Gastrocnemius medialis (tissue), 4 donors: Measurements from ENCODE around the gene KIF1B. TPM values are rescaled to one million over a fixed set of nuclear protein-coding genes. Genes with fewer than 3 reads are reported as not detected.

Experiments
- ATAC-seq, 2 donors: fragments of 150-250 bp; one replicate each; pipeline ENCODE4 v1.9.1; 2016
- DNase-seq, 2 donors: peaks; one replicate each; pipeline ENCODE4 v3.0.0-alpha.2; 2019
- H3K27ac ChIP-seq, 4 donors: fragments of 200-600 bp; sonication (generic); 1 replicate in 1 of 4; 2 replicates in 3 of 4; pipeline ENCODE4 v1.5.1; 2016 to 2018; ENCODE audit warnings: mild to moderate bottlenecking in 2 of 4, moderate library complexity in 1 of 4
- H3K27me3 ChIP-seq, 3 donors: fragments of 200-600 bp; sonication (generic) in 2 of 3; 1 replicate in 1 of 3; 2 replicates in 2 of 3; pipeline versions ENCODE4 v1.5.1 to v1.6.0; 2016 to 2019; ENCODE audit warnings: mild to moderate bottlenecking in 1 of 3, moderate library complexity in 1 of 3
- H3K36me3 ChIP-seq, 2 donors: fragments of 200-600 bp; sonication (generic) in 1 of 2; one replicate each; pipeline ENCODE4 v1.5.1; 2017 to 2018
- H3K4me1 ChIP-seq, 2 donors: fragments of 200-600 bp; sonication (generic) in 1 of 2; one replicate each; pipeline ENCODE4 v1.5.1; 2016 to 2017; ENCODE audit warnings: mild to moderate bottlenecking in 2 of 2
- H3K4me3 ChIP-seq, 4 donors: fragments of 200-600 bp; sonication (generic) in 3 of 4; 1 replicate in 1 of 4; 2 replicates in 3 of 4; pipeline ENCODE4 v1.5.1; 2016 to 2019; ENCODE audit warnings: mild to moderate bottlenecking in 2 of 4
- H3K9me3 ChIP-seq, 3 donors: fragments of 200-600 bp; sonication (generic) in 2 of 3; 1 replicate in 1 of 3; 2 replicates in 2 of 3; pipeline ENCODE4 v1.5.1; 2016 to 2019
- POLR2A ChIP-seq, 2 donors: fragments of 450-650 bp; IDR thresholded peaks; one replicate each; pipeline ENCODE4 v1.6.1; 2017; ENCODE audit warnings: antibody characterized with exemption in 2 of 2, mild to moderate bottlenecking in 2 of 2, moderate library complexity in 2 of 2
- in situ Hi-C, 4 donors: fragments of 200-750 bp; cut with MboI; loops; one replicate each; pipeline versions ENCODE4 v1.15.0 to v1.8.0; 2017; ENCODE audit warnings: low sequenced_read_pairs in 4 of 4
- intact Hi-C: fragments of 100-400 bp; cut with DNase I; formaldehyde crosslinking; loops from one replicate; pipeline ENCODE4 v1.15.1; 2023; ENCODE audit warnings: low total_unique reads
- total RNA-seq, 4 donors: library from RNA; depleted of rRNA; stranded (reverse); fragments of >200 nt; gene quantifications; one replicate each; pipeline versions ENCODE4 v1.1.0 to v1.2.3, GENCODE V29; 2016
- TF ChIP-seq, protein P1 (sequence below), 5 experiments: fragments of 450-650 bp in 3 of 5; fragments of 200-600 bp in 2 of 5; sonication (generic) in 2 of 5; IDR thresholded peaks in 4 of 5; conservative IDR thresholded peaks in 1 of 5; 1 replicate in 4 of 5; 2 replicates in 1 of 5; pipeline ENCODE4 v1.5.1; 2016 to 2019; ENCODE audit warnings: antibody characterized with exemption in 5 of 5, mild to moderate bottlenecking in 3 of 5, moderate library complexity in 3 of 5

KIF1B gene
- total RNA-seq, 4 donors from 2014 or later = 203 to 445 (median 306) TPM

- Histone ChIP-seq H3K4me3 (no peak overlapping the region), H3K36me3 (peaks cover 0 to 43% of the 10 kb centered on the region in 2 donors), H3K27me3 (no peaks in the 10 kb centered on the region), H3K27ac (no peak overlapping the region), H3K9me3 (no peaks in the 10 kb centered on the region), H3K4me1 (no peaks in the 10 kb centered on the region)
- in situ Hi-C loops (loop anchor here in 2 of 4 donors (10.0 kb wide), 1 partner anchor 45 kb away; no protein-coding TSS in a partner anchor), intact Hi-C loops (loop anchor here (10.0 kb wide), 1 partner anchor 115 kb away; no protein-coding TSS in a partner anchor)
- ATAC-seq = no peak
- TF ChIP-seq, protein P1, sequence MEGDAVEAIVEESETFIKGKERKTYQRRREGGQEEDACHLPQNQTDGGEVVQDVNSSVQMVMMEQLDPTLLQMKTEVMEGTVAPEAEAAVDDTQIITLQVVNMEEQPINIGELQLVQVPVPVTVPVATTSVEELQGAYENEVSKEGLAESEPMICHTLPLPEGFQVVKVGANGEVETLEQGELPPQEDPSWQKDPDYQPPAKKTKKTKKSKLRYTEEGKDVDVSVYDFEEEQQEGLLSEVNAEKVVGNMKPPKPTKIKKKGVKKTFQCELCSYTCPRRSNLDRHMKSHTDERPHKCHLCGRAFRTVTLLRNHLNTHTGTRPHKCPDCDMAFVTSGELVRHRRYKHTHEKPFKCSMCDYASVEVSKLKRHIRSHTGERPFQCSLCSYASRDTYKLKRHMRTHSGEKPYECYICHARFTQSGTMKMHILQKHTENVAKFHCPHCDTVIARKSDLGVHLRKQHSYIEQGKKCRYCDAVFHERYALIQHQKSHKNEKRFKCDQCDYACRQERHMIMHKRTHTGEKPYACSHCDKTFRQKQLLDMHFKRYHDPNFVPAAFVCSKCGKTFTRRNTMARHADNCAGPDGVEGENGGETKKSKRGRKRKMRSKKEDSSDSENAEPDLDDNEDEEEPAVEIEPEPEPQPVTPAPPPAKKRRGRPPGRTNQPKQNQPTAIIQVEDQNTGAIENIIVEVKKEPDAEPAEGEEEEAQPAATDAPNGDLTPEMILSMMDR (IDR thresholded peaks at IDR 0.05 in 4 of 5, conservative IDR thresholded peaks at IDR 0.05 in 1 of 5) = no peak
- TF ChIP-seq POLR2A (IDR thresholded peaks at IDR 0.05) = no peak
- no peak for DNase-seq
These were observed 169.3 kb downstream of the KIF1B start for GRCh38 chr1:10379676-10380075.

- Histone ChIP-seq H3K4me1 (no peaks in the 10 kb centered on the region), H3K36me3 (peaks cover 0 to 34% of the 10 kb centered on the region in 2 donors), H3K27ac (no peak overlapping the region), H3K9me3 (no peaks in the 10 kb centered on the region), H3K27me3 (no peaks in the 10 kb centered on the region), H3K4me3 (no peak overlapping the region)
- ATAC-seq (no peak), DNase-seq (no peak)
- TF ChIP-seq, protein P1 (IDR thresholded peaks at IDR 0.05 in 4 of 5, conservative IDR thresholded peaks at IDR 0.05 in 1 of 5) = no peak
- TF ChIP-seq POLR2A (IDR thresholded peaks at IDR 0.05) = no peak
- in situ Hi-C loops = no loop called here
- intact Hi-C loops = no loop called here
These were observed 170.4 kb downstream of the KIF1B start for GRCh38 chr1:10380594-10381275.

- in situ Hi-C loops (no loop called here), intact Hi-C loops (no loop called here)
- ATAC-seq (no peak), DNase-seq (no peak)
- Histone ChIP-seq H3K4me3 (no peak overlapping the region), H3K36me3 (peaks cover 0 to 14% of the 10 kb centered on the region in 2 donors), H3K9me3 (no peaks in the 10 kb centered on the region), H3K27ac (no peak overlapping the region), H3K4me1 (peaks cover 4 to 6% of the 10 kb centered on the region in 2 donors), H3K27me3 (no peaks in the 10 kb centered on the region)
- TF ChIP-seq, protein P1 (IDR thresholded peaks at IDR 0.05 in 4 of 5, conservative IDR thresholded peaks at IDR 0.05 in 1 of 5) = no peak
- TF ChIP-seq POLR2A (IDR thresholded peaks at IDR 0.05) = no peak
These were observed 173.3 kb downstream of the KIF1B start for GRCh38 chr1:10383630-10384029.

DNA sequence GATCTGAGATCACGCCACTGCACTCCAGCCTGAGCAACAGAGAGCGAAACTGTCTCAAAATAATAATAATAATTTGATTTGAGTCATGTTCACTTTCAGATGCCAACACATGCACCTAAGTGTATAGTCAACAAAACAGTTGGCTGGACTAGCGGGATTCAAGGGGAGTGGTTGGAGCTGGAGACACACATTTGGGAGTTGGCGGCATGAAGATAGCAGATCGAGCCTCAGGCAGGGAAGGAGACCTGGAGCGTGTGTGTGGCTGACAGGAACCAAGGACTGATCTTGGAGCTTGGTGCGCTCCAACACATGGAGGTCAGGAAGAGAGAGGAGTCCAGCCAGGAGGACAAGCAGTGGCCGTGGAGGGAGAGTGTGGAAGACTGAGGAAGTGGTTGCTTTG, 173.8 kb downstream of the KIF1B start:
- intact Hi-C loops (no loop called here), in situ Hi-C loops (no loop called here)
- TF ChIP-seq POLR2A (IDR thresholded peaks at IDR 0.05) = no peak
- TF ChIP-seq, protein P1 (IDR thresholded peaks at IDR 0.05 in 4 of 5, conservative IDR thresholded peaks at IDR 0.05 in 1 of 5) = no peak
- H3K4me1 ChIP-seq = peaks cover 4 to 6% of the 10 kb centered on the region in 2 donors
- DNase-seq (no peak), ATAC-seq (no peak)
- no peaks in the 10 kb centered on the region for H3K27me3 ChIP-seq
- H3K27ac ChIP-seq = no peak overlapping the region
- H3K36me3 ChIP-seq = peaks cover 0 to 8% of the 10 kb centered on the region in 2 donors
- H3K9me3 ChIP-seq = no peaks in the 10 kb centered on the region
- no peak overlapping the region for H3K4me3 ChIP-seq
